GM19455 (cell line): ENCODE data around the gene MAOA.
"Not testable (repeated sequence)": the region's sequence is repeated elsewhere in the genome, so short reads cannot be mapped to it uniquely, and the experiment has no call there.

Source experiments
- ATAC-seq: cut with Tn5 transposase; IDR thresholded peaks from one replicate; pipeline ENCODE4 v1.9.1; 2021; ENCODE audit not compliant: unreplicated experiment

MAOA gene

GRCh38 chrX:43656005-43656494 is at the start of gene MAOA:
Gene MAOA (plus strand): TSS chrX:43656299. CDS start chrX:43656342, 43 bp downstream.
- no peak for ATAC-seq

GRCh38 chrX:43612400-43612799 is 43.7 kb upstream of the MAOA start:
- ATAC-seq, result no peak

- no peak for ATAC-seq
Observed at GRCh38 chrX:43615660-43616059, 40.4 kb upstream of the MAOA start.

- no peak for ATAC-seq
Observed at GRCh38 chrX:43618366-43619205, 37.5 kb upstream of the MAOA start.

GRCh38 chrX:43619861-43620260 is 36.2 kb upstream of the MAOA start:
- not testable (repeated sequence) for ATAC-seq

GRCh38 chrX:43627147-43627546 is 29.0 kb upstream of the MAOA start:
- no peak for ATAC-seq

GRCh38 chrX:43627669-43628068 is 28.4 kb upstream of the MAOA start:
- no peak for ATAC-seq

- no peak for ATAC-seq
Observed at GRCh38 chrX:43629229-43629628, 26.9 kb upstream of the MAOA start.

- no peak for ATAC-seq
Observed at GRCh38 chrX:43631841-43632240, 24.3 kb upstream of the MAOA start.

- ATAC-seq, result no peak
Observed at GRCh38 chrX:43633081-43633480, 23.0 kb upstream of the MAOA start.

- ATAC-seq, result no peak
Observed at GRCh38 chrX:43633757-43634156, 22.3 kb upstream of the MAOA start.

GRCh38 chrX:43640482-43640881 is 15.6 kb upstream of the MAOA start:
- ATAC-seq, result no peak

- no peak for ATAC-seq
Observed at GRCh38 chrX:43641691-43642090, 14.4 kb upstream of the MAOA start.

GRCh38 chrX:43643201-43643600 is 12.9 kb upstream of the MAOA start:
- ATAC-seq, result no peak

- ATAC-seq, result no peak
Observed at GRCh38 chrX:43643662-43644061, 12.4 kb upstream of the MAOA start.

GRCh38 chrX:43644124-43644701 is 11.9 kb upstream of the MAOA start:
- ATAC-seq, result no peak

- no peak for ATAC-seq
Observed at GRCh38 chrX:43646800-43647199, 9.3 kb upstream of the MAOA start.

- peak; percentile 97 for ATAC-seq
Observed at GRCh38 chrX:43654431-43655150, 1.5 kb upstream of the MAOA start.

- ATAC-seq, result peak; percentile 23
Observed at GRCh38 chrX:43655151-43656004, 721 bp upstream of the MAOA start.

GRCh38 chrX:43657671-43658070 is 1.6 kb downstream of the MAOA start:
- ATAC-seq, result no peak
